ENCODE results near the gene STIP1.
"Not testable (repeated sequence)": the region's sequence is repeated elsewhere in the genome, so short reads cannot be mapped to it uniquely, and the experiment has no call there.

Gene STIP1

GRCh38 chr11:64161037-64161436, 24.9 kb upstream of the STIP1 start:
- no peak for DNase-seq

GRCh38 chr11:64162769-64163168, 23.2 kb upstream of the STIP1 start:
- not testable (repeated sequence) for DNase-seq

GRCh38 chr11:64163951-64164350, 22.0 kb upstream of the STIP1 start:
- DNase-seq = no peak

GRCh38 chr11:64164392-64165312, 21.3 kb upstream of the STIP1 start:
- no peak for DNase-seq

GRCh38 chr11:64165481-64165841, 20.5 kb upstream of the STIP1 start:
- no peak for DNase-seq

GRCh38 chr11:64165842-64166635, 19.9 kb upstream of the STIP1 start, which contains the start of gene MACROD1:
Gene MACROD1, minus strand, starts transcription at chr11:64166113. Its CDS starts 119 bp downstream, at chr11:64165994.
- DNase-seq = peak; percentile 57 to 82 (median 74)

GRCh38 chr11:64170419-64170818, 15.6 kb upstream of the STIP1 start:
- no peak for DNase-seq

GRCh38 chr11:64173616-64174355, 12.2 kb upstream of the STIP1 start:
- DNase-seq = no peak

GRCh38 chr11:64176751-64177150, 9.2 kb upstream of the STIP1 start:
- DNase-seq = peak in 1 of 5 experiments; percentile 49

GRCh38 chr11:64178203-64178602, 7.8 kb upstream of the STIP1 start:
- DNase-seq = no peak

- DNase-seq = no peak
Measured at GRCh38 chr11:64178951-64179639, 6.9 kb upstream of the STIP1 start.

- no peak for DNase-seq
Measured at GRCh38 chr11:64180891-64181290, 5.1 kb upstream of the STIP1 start.

GRCh38 chr11:64181506-64182411, 4.2 kb upstream of the STIP1 start:
- DNase-seq = no peak

GRCh38 chr11:64183890-64184289, 2.1 kb upstream of the STIP1 start:
- no peak for DNase-seq

- no peak for DNase-seq
Measured at GRCh38 chr11:64185175-64185692, 737 bp upstream of the STIP1 start.

- peak in 2 of 5 experiments; percentile 22 to 73 for DNase-seq
Measured at GRCh38 chr11:64186492-64187165, 658 bp downstream of the STIP1 start.

- no peak for DNase-seq
Measured at GRCh38 chr11:64192434-64192833, 6.5 kb downstream of the STIP1 start.

- no peak for DNase-seq
Measured at GRCh38 chr11:64196626-64197025, 10.7 kb downstream of the STIP1 start.

- no peak for DNase-seq
Measured at GRCh38 chr11:64198511-64198910, 12.5 kb downstream of the STIP1 start.

- no peak for DNase-seq
Measured at GRCh38 chr11:64201543-64201942, 15.6 kb downstream of the STIP1 start.

Measured in T-helper 2 cell (primary cell).